CD4-positive, alpha-beta T cell treated with Interleukin-17A for 1 hour (primary cell): ENCODE measurements around the gene ZNF664.
A peak's percentile ranks its signal among the peaks of the same experiment; 100 is the strongest.

Experiments
- DNase-seq: peaks from one replicate; pipeline ENCODE4 v3.0.0-alpha.2; 2020

Gene ZNF664

GRCh38 chr12:124011435-124012115, 38.6 kb downstream of the ZNF664 start:
- DNase-seq, result no peak

- no peak for DNase-seq
Measured at GRCh38 chr12:124013073-124013472, 40.1 kb downstream of the ZNF664 start.

GRCh38 chr12:124015494-124016461, 42.8 kb downstream of the ZNF664 start:
- no peak for DNase-seq

GRCh38 chr12:124017064-124017463, 44.0 kb downstream of the ZNF664 start:
- DNase-seq, result no peak

- no peak for DNase-seq
Measured at GRCh38 chr12:124018539-124018938, 45.5 kb downstream of the ZNF664 start.

- no peak for DNase-seq
Measured at GRCh38 chr12:124019115-124019514, 46.1 kb downstream of the ZNF664 start.

- no peak for DNase-seq
Measured at GRCh38 chr12:124020514-124020949, 47.5 kb downstream of the ZNF664 start.

GRCh38 chr12:124021007-124021406, 48.0 kb downstream of the ZNF664 start:
- DNase-seq, result no peak

GRCh38 chr12:124022161-124022560, 49.1 kb downstream of the ZNF664 start:
- DNase-seq, result no peak

GRCh38 chr12:124024263-124024678, 51.3 kb downstream of the ZNF664 start:
- no peak for DNase-seq

GRCh38 chr12:124024776-124025175, 51.8 kb downstream of the ZNF664 start:
- no peak for DNase-seq

- DNase-seq, result no peak
Measured at GRCh38 chr12:124025661-124026060, 52.6 kb downstream of the ZNF664 start.

- no peak for DNase-seq
Measured at GRCh38 chr12:124026755-124027745, 54.0 kb downstream of the ZNF664 start.

- no peak for DNase-seq
Measured at GRCh38 chr12:124027753-124028554, 54.9 kb downstream of the ZNF664 start.

GRCh38 chr12:124028555-124028925, 55.5 kb downstream of the ZNF664 start:
- no peak for DNase-seq

GRCh38 chr12:124030008-124030407, 57.0 kb downstream of the ZNF664 start:
- no peak for DNase-seq

- no peak for DNase-seq
Measured at GRCh38 chr12:124030510-124030909, 57.5 kb downstream of the ZNF664 start.

- DNase-seq, result no peak
Measured at GRCh38 chr12:124031058-124031457, 58.0 kb downstream of the ZNF664 start.

- peak; percentile 31 for DNase-seq
Measured at GRCh38 chr12:124032265-124032886, 59.4 kb downstream of the ZNF664 start.

- DNase-seq, result no peak
Measured at GRCh38 chr12:124033859-124034258, 60.8 kb downstream of the ZNF664 start.

GRCh38 chr12:124034297-124034696, 61.3 kb downstream of the ZNF664 start:
- DNase-seq, result no peak
